HEK293 (cell line): Measurements from ENCODE around the gene GDF9.
A peak's percentile ranks its signal among the peaks of the same experiment; 100 is the strongest.

Experiments
- CTCF ChIA-PET: fragments of 350-600 bp; formaldehyde crosslinking; extraction: SDS; loops from one replicate; lab custom pipeline; 2021; ENCODE audit warnings: antibody characterized with exemption; lab: Yijun Ruan, JAX
- POLR2A ChIA-PET: fragments of 300-600 bp; formaldehyde crosslinking; extraction: SDS; loops from one replicate; lab custom pipeline; 2020; ENCODE audit warnings: antibody characterized with exemption, inconsistent platforms; lab: Yijun Ruan, JAX
- H3K27ac ChIP-seq: fragments of 200-500 bp; sonication (Bioruptor generic); 2 replicates; pipeline ENCODE4 v1.5.1; 2014; ENCODE audit warnings: low read depth, low read length, control low read depth, inconsistent platforms; ENCODE audit errors: extremely low read depth
- H3K36me3 ChIP-seq, 2 experiments: fragments of 200-500 bp in 1 of 2; sonication (Bioruptor generic) in 1 of 2; 1 replicate in 1 of 2; 2 replicates in 1 of 2; pipeline ENCODE4 v1.5.1; 2014 to 2017; ENCODE audit warnings: inconsistent platforms in 2 of 2, low read length in 2 of 2; ENCODE audit not compliant: control insufficient read depth in 2 of 2, insufficient read depth in 1 of 2
- H3K4me1 ChIP-seq: fragments of 200-500 bp; sonication (Bioruptor generic); 2 replicates; pipeline ENCODE4 v1.5.1; 2014; ENCODE audit warnings: mild to moderate bottlenecking, low read length, inconsistent platforms; ENCODE audit not compliant: control insufficient read depth, insufficient read depth
- H3K4me3 ChIP-seq: 2 replicates; pipeline ENCODE4 v1.5.1; 2011; ENCODE audit warnings: low read depth, mild to moderate bottlenecking, control low read depth, low read length, moderate library complexity
- H3K9me3 ChIP-seq: fragments of 200-500 bp; sonication (Bioruptor generic); 2 replicates; pipeline ENCODE4 v1.5.1; 2014; ENCODE audit warnings: low read depth, low read length, inconsistent platforms; ENCODE audit not compliant: control insufficient read depth, insufficient read depth
- GLIS1 ChIP-seq: fragments of 450-650 bp; formaldehyde crosslinking; IDR thresholded peaks from 2 replicates; pipeline ENCODE4 v1.5.1; 2016; ENCODE audit warnings: missing biosample characterization, missing genetic modification characterization
- MZF1 ChIP-seq: fragments of 450-650 bp; formaldehyde crosslinking; IDR thresholded peaks from 2 replicates; pipeline ENCODE4 v1.5.1; 2017; ENCODE audit warnings: missing biosample characterization, missing genetic modification characterization, borderline replicate concordance
- PRDM1 ChIP-seq: fragments of 450-650 bp; formaldehyde crosslinking; IDR thresholded peaks from 2 replicates; pipeline ENCODE4; 2016; ENCODE audit warnings: missing biosample characterization, missing genetic modification characterization
- ZBTB8A ChIP-seq: fragments of 450-650 bp; formaldehyde crosslinking; IDR thresholded peaks from 2 replicates; pipeline ENCODE4 v1.5.1; 2016; ENCODE audit warnings: missing biosample characterization, missing genetic modification characterization
- ZNF121 ChIP-seq: fragments of 450-650 bp; formaldehyde crosslinking; IDR thresholded peaks from 2 replicates; pipeline ENCODE4 v1.5.1; 2016; ENCODE audit warnings: missing biosample characterization, missing genetic modification characterization
- ZNF155 ChIP-seq: fragments of 450-650 bp; formaldehyde crosslinking; IDR thresholded peaks from 2 replicates; pipeline ENCODE4 v1.5.1; 2016; ENCODE audit warnings: missing biosample characterization, missing genetic modification characterization
- ZNF391 ChIP-seq: fragments of 450-650 bp; formaldehyde crosslinking; IDR thresholded peaks from 2 replicates; pipeline ENCODE4 v1.5.1; 2016; ENCODE audit warnings: low read depth, missing biosample characterization, missing genetic modification characterization, borderline replicate concordance
- ZNF394 ChIP-seq: fragments of 450-650 bp; formaldehyde crosslinking; IDR thresholded peaks from 2 replicates; pipeline ENCODE4 v1.5.1; 2016; ENCODE audit warnings: missing biosample characterization, missing genetic modification characterization, mild to moderate bottlenecking, moderate library complexity, borderline replicate concordance
- ZNF433 ChIP-seq: fragments of 450-650 bp; formaldehyde crosslinking; IDR thresholded peaks from 2 replicates; pipeline ENCODE4 v1.5.1; 2016; ENCODE audit warnings: missing biosample characterization, missing genetic modification characterization, low read depth
- ZNF510 ChIP-seq: fragments of 450-650 bp; formaldehyde crosslinking; IDR thresholded peaks from 2 replicates; pipeline ENCODE4 v1.5.1; 2018; ENCODE audit warnings: mild to moderate bottlenecking, missing genetic modification characterization, missing biosample characterization; ENCODE audit not compliant: insufficient replicate concordance
- ZNF558 ChIP-seq: fragments of 450-650 bp; formaldehyde crosslinking; IDR thresholded peaks from 2 replicates; pipeline ENCODE4 v1.5.1; 2016; ENCODE audit warnings: missing biosample characterization, missing genetic modification characterization
- ZNF664 ChIP-seq: fragments of 450-650 bp; formaldehyde crosslinking; IDR thresholded peaks from 2 replicates; pipeline ENCODE4 v1.5.1; 2016; ENCODE audit warnings: missing biosample characterization, missing genetic modification characterization
- ZNF76 ChIP-seq: fragments of 450-650 bp; formaldehyde crosslinking; IDR thresholded peaks from 2 replicates; pipeline ENCODE4; 2016; ENCODE audit warnings: low read depth, missing biosample characterization, missing genetic modification characterization, borderline replicate concordance
- ZSCAN30 ChIP-seq: fragments of 450-650 bp; IDR thresholded peaks from 2 replicates; pipeline ENCODE4 v1.5.1; 2018; ENCODE audit warnings: missing biosample characterization, mild to moderate bottlenecking, missing genetic modification characterization, moderate library complexity
- ZSCAN5A ChIP-seq: fragments of 450-650 bp; formaldehyde crosslinking; IDR thresholded peaks from 2 replicates; pipeline ENCODE4 v1.5.1; 2016; ENCODE audit warnings: missing biosample characterization, missing genetic modification characterization
- TF ChIP-seq, protein P1 (sequence below): fragments of 450-650 bp; formaldehyde crosslinking; IDR thresholded peaks from 2 replicates; pipeline ENCODE4 v1.5.1; 2016; ENCODE audit warnings: missing biosample characterization, missing genetic modification characterization
- TF ChIP-seq, protein P2 (sequence below): fragments of 450-650 bp; formaldehyde crosslinking; IDR thresholded peaks from 2 replicates; pipeline ENCODE4 v1.5.1; 2017; ENCODE audit warnings: missing biosample characterization, missing genetic modification characterization
- TF ChIP-seq, protein P3 (sequence below): sonication (generic); formaldehyde crosslinking; IDR thresholded peaks from 2 replicates; pipeline ENCODE4 v1.8.1; 2022; ENCODE audit warnings: mild to moderate bottlenecking, moderate library complexity, missing genetic modification reagents
- TF ChIP-seq, protein P4 (sequence below): fragments of 450-650 bp; formaldehyde crosslinking; IDR thresholded peaks from 2 replicates; pipeline ENCODE4 v1.5.1; 2016; ENCODE audit warnings: missing biosample characterization, missing genetic modification characterization
- TF ChIP-seq, protein P5 (sequence below): fragments of 450-650 bp; formaldehyde crosslinking; conservative IDR thresholded peaks from 2 replicates; pipeline ENCODE4 v1.5.1; 2016; ENCODE audit warnings: low read depth, missing biosample characterization, missing genetic modification characterization
- TF ChIP-seq, protein P6 (sequence below): fragments of 450-650 bp; formaldehyde crosslinking; IDR thresholded peaks from 2 replicates; pipeline ENCODE4 v1.5.1; 2017; ENCODE audit warnings: missing biosample characterization, missing genetic modification characterization

GDF9 gene, protein sequence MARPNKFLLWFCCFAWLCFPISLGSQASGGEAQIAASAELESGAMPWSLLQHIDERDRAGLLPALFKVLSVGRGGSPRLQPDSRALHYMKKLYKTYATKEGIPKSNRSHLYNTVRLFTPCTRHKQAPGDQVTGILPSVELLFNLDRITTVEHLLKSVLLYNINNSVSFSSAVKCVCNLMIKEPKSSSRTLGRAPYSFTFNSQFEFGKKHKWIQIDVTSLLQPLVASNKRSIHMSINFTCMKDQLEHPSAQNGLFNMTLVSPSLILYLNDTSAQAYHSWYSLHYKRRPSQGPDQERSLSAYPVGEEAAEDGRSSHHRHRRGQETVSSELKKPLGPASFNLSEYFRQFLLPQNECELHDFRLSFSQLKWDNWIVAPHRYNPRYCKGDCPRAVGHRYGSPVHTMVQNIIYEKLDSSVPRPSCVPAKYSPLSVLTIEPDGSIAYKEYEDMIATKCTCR

GRCh38 chr5:132866342-132867045 lies at the start of gene GDF9, which contains the start of gene UQCRQ:
Gene GDF9 (minus strand): TSS chr5:132866469. CDS start chr5:132864533, 1,936 bp downstream.
Gene UQCRQ (plus strand): TSS chr5:132866642. CDS start chr5:132866882, 240 bp downstream.
- Histone ChIP-seq H3K9me3 (no peaks in the 10 kb centered on the region), H3K36me3 (peaks cover 13 to 36% of the 10 kb centered on the region in 2 experiments; a peak in 2 of 3 replicates), H3K27ac (peak within 1 kb of the TSS; percentile 50), H3K4me3 (peak within 1 kb of the TSS; percentile 96), H3K4me1 (peaks cover 6% of the 10 kb centered on the region; the same call in 1 of the 2 replicates)
- CTCF ChIA-PET, result interaction anchor here (0.6 to 1.5 kb wide), 8 partner anchors 9 to 120 kb away, joined by 3 to 6 read pairs (median 4); no protein-coding TSS in a partner anchor
- POLR2A ChIA-PET, result interaction anchor here (0.7 to 2.2 kb wide), 11 partner anchors 11 to 573 kb away, joined by 3 to 12 read pairs (median 4); partner anchors contain the start of genes HSPA4 and KIF3A
- no peak for TF ChIP-seq ZNF155
- TF ChIP-seq, protein P1, sequence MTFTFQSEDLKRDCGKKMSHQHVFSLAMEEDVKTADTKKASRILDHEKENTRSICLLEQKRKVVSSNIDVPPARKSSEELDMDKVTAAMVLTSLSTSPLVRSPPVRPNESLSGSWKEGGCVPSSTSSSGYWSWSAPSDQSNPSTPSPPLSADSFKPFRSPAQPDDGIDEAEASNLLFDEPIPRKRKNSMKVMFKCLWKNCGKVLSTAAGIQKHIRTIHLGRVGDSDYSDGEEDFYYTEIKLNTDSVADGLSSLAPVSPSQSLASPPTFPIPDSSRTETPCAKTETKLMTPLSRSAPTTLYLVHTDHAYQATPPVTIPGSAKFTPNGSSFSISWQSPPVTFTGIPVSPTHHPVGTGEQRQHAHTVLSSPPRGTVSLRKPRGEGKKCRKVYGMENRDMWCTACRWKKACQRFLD (tag by site-specific recombination), result no peak
- no peak for TF ChIP-seq ZNF433 (tag by site-specific recombination)
- no peak for TF ChIP-seq ZNF510 (tag by site-specific recombination)
- TF ChIP-seq ZNF664 (tag by site-specific recombination), result no peak
- no peak; the same call in 1 of the 2 replicates for TF ChIP-seq ZSCAN30 (tag by site-specific recombination)
- TF ChIP-seq ZNF394 (tag by site-specific recombination), result peak; percentile 45; the same call in 1 of the 2 replicates
- TF ChIP-seq, protein P2, sequence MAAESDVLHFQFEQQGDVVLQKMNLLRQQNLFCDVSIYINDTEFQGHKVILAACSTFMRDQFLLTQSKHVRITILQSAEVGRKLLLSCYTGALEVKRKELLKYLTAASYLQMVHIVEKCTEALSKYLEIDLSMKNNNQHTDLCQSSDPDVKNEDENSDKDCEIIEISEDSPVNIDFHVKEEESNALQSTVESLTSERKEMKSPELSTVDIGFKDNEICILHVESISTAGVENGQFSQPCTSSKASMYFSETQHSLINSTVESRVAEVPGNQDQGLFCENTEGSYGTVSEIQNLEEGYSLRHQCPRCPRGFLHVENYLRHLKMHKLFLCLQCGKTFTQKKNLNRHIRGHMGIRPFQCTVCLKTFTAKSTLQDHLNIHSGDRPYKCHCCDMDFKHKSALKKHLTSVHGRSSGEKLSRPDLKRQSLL (tag by site-specific recombination), result no peak
- TF ChIP-seq ZNF558 (tag by site-specific recombination), result no peak
- TF ChIP-seq ZNF76 (tag by site-specific recombination), result peak; percentile 52; the same call in 1 of the 2 replicates
- TF ChIP-seq, protein P3, sequence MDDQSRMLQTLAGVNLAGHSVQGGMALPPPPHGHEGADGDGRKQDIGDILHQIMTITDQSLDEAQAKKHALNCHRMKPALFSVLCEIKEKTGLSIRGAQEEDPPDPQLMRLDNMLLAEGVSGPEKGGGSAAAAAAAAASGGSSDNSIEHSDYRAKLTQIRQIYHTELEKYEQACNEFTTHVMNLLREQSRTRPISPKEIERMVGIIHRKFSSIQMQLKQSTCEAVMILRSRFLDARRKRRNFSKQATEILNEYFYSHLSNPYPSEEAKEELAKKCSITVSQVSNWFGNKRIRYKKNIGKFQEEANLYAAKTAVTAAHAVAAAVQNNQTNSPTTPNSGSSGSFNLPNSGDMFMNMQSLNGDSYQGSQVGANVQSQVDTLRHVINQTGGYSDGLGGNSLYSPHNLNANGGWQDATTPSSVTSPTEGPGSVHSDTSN (CRISPR knock-in tag), result peak; percentile 8; the same call in 1 of the 2 replicates
- TF ChIP-seq ZNF121 (tag by site-specific recombination), result peak; percentile 39; the same call in 1 of the 2 replicates
- TF ChIP-seq, protein P4, sequence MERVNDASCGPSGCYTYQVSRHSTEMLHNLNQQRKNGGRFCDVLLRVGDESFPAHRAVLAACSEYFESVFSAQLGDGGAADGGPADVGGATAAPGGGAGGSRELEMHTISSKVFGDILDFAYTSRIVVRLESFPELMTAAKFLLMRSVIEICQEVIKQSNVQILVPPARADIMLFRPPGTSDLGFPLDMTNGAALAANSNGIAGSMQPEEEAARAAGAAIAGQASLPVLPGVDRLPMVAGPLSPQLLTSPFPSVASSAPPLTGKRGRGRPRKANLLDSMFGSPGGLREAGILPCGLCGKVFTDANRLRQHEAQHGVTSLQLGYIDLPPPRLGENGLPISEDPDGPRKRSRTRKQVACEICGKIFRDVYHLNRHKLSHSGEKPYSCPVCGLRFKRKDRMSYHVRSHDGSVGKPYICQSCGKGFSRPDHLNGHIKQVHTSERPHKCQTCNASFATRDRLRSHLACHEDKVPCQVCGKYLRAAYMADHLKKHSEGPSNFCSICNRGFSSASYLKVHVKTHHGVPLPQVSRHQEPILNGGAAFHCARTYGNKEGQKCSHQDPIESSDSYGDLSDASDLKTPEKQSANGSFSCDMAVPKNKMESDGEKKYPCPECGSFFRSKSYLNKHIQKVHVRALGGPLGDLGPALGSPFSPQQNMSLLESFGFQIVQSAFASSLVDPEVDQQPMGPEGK (tag by site-specific recombination), result peak; percentile 86
- peak; percentile 98 for TF ChIP-seq GLIS1 (tag by site-specific recombination)
- TF ChIP-seq ZBTB8A, result peak; percentile 100
- TF ChIP-seq, protein P5, sequence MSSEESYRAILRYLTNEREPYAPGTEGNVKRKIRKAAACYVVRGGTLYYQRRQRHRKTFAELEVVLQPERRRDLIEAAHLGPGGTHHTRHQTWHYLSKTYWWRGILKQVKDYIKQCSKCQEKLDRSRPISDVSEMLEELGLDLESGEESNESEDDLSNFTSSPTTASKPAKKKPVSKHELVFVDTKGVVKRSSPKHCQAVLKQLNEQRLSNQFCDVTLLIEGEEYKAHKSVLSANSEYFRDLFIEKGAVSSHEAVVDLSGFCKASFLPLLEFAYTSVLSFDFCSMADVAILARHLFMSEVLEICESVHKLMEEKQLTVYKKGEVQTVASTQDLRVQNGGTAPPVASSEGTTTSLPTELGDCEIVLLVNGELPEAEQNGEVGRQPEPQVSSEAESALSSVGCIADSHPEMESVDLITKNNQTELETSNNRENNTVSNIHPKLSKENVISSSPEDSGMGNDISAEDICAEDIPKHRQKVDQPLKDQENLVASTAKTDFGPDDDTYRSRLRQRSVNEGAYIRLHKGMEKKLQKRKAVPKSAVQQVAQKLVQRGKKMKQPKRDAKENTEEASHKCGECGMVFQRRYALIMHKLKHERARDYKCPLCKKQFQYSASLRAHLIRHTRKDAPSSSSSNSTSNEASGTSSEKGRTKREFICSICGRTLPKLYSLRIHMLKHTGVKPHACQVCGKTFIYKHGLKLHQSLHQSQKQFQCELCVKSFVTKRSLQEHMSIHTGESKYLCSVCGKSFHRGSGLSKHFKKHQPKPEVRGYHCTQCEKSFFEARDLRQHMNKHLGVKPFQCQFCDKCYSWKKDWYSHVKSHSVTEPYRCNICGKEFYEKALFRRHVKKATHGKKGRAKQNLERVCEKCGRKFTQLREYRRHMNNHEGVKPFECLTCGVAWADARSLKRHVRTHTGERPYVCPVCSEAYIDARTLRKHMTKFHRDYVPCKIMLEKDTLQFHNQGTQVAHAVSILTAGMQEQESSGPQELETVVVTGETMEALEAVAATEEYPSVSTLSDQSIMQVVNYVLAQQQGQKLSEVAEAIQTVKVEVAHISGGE (tag by site-specific recombination), result peak; percentile 91
- peak; percentile 71; the same call in 1 of the 2 replicates for TF ChIP-seq ZSCAN5A
- TF ChIP-seq, protein P6, sequence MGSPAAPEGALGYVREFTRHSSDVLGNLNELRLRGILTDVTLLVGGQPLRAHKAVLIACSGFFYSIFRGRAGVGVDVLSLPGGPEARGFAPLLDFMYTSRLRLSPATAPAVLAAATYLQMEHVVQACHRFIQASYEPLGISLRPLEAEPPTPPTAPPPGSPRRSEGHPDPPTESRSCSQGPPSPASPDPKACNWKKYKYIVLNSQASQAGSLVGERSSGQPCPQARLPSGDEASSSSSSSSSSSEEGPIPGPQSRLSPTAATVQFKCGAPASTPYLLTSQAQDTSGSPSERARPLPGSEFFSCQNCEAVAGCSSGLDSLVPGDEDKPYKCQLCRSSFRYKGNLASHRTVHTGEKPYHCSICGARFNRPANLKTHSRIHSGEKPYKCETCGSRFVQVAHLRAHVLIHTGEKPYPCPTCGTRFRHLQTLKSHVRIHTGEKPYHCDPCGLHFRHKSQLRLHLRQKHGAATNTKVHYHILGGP (tag by site-specific recombination), result no peak
- peak; percentile 21; the same call in 1 of the 2 replicates for TF ChIP-seq ZNF391
- TF ChIP-seq MZF1 (tag by site-specific recombination), result 0 out of 2 replicates have a peak, but pooled peaks have one; percentile 24
- TF ChIP-seq PRDM1 (tag by site-specific recombination), result no peak
